H1 (cell line): Measurements from ENCODE around the gene TRNP1. TPM values are rescaled to one million over a fixed set of nuclear protein-coding genes. Genes with fewer than 3 reads are reported as not detected.

ENCODE experiments used
- BACH1 ChIP-seq: IDR thresholded peaks from 2 replicates; pipeline ENCODE4 v1.6.1; 2012; ENCODE audit warnings: low read length, improper control_type of control experiment
- BCL11A ChIP-seq, 2 experiments: IDR thresholded peaks; one replicate each; pipeline ENCODE4 v1.6.1; 2011; ENCODE audit warnings: low read depth in 2 of 2, low read length in 2 of 2, mild to moderate bottlenecking in 2 of 2
- CBX5 ChIP-seq: fragments of 300-800, 300-1000 bp; sonication (generic); IDR thresholded peaks from 2 replicates; pipeline ENCODE4 v1.7.1; 2016; ENCODE audit warnings: antibody characterized with exemption, low read length, low read depth
- CHD1 ChIP-seq: IDR thresholded peaks from 2 replicates; pipeline ENCODE4 v1.6.1; 2012; ENCODE audit warnings: low read depth, low read length, improper control_type of control experiment
- CHD2 ChIP-seq: IDR thresholded peaks from 2 replicates; pipeline ENCODE4 v1.6.1; 2012; ENCODE audit warnings: low read length, improper control_type of control experiment
- CREB1 ChIP-seq: IDR thresholded peaks from 2 replicates; pipeline ENCODE4 v1.6.1; 2012; ENCODE audit warnings: inconsistent platforms
- CTCF ChIP-seq, 3 experiments: IDR thresholded peaks; 1 replicate in 2 of 3; 2 replicates in 1 of 3; pipeline versions ENCODE4 v1.5.1 to v1.6.1; 2011; ENCODE audit warnings: low read length in 3 of 3, mild to moderate bottlenecking in 3 of 3, inconsistent platforms in 2 of 3, low read depth in 1 of 3, moderate library complexity in 1 of 3; ENCODE audit not compliant: insufficient read depth in 1 of 3; ENCODE audit errors: control extremely low read depth in 1 of 3
- E2F6 ChIP-seq: IDR thresholded peaks from 2 replicates; pipeline ENCODE4 v1.6.1; 2012; ENCODE audit warnings: inconsistent platforms
- EP300 ChIP-seq, 2 experiments: IDR thresholded peaks; 1 replicate in 1 of 2; 2 replicates in 1 of 2; pipeline ENCODE4 v1.6.1; 2011 to 2012; ENCODE audit warnings: low read depth in 2 of 2, low read length in 2 of 2, mild to moderate bottlenecking in 2 of 2, borderline replicate concordance in 1 of 2, inconsistent platforms in 1 of 2, moderate library complexity in 1 of 2
- FOSL1 ChIP-seq: IDR thresholded peaks from 2 replicates; pipeline ENCODE4 v1.6.1; 2011; ENCODE audit warnings: mild to moderate bottlenecking, low read depth, low read length, moderate library complexity; ENCODE audit not compliant: insufficient read depth
- GABPA ChIP-seq: IDR thresholded peaks from 2 replicates; pipeline ENCODE4 v1.6.1; 2011; ENCODE audit warnings: mild to moderate bottlenecking, low read length, moderate library complexity, borderline replicate concordance; ENCODE audit not compliant: insufficient read depth
- HDAC6 ChIP-seq: IDR thresholded peaks from one replicate; pipeline ENCODE4 v1.7.1; 2012; ENCODE audit warnings: low read depth, mild to moderate bottlenecking, inconsistent platforms, low read length, moderate library complexity
- JUN ChIP-seq: IDR thresholded peaks from 2 replicates; pipeline ENCODE4 v1.6.1; 2011; ENCODE audit warnings: low read depth, mild to moderate bottlenecking, improper control_type of control experiment, low read length
- NRF1 ChIP-seq: IDR thresholded peaks from 2 replicates; pipeline ENCODE4 v1.6.1; 2011; ENCODE audit warnings: mild to moderate bottlenecking, low read depth, low read length, improper control_type of control experiment
- RNF2 ChIP-seq: fragments of 200-900, 300-1000 bp; sonication (generic); IDR thresholded peaks from 2 replicates; pipeline ENCODE4 v1.7.1; 2016; ENCODE audit warnings: borderline replicate concordance, low read depth, mild to moderate bottlenecking, antibody characterized with exemption, low read length; ENCODE audit not compliant: poor library complexity, severe bottlenecking; ENCODE audit errors: missing control alignments
- SIN3A ChIP-seq, 2 experiments: IDR thresholded peaks in 1 of 2; conservative IDR thresholded peaks in 1 of 2; 2 replicates each; pipeline ENCODE4 v1.6.1; 2011 to 2012; ENCODE audit warnings: low read length in 2 of 2, improper control_type of control experiment in 1 of 2, low read depth in 1 of 2, mild to moderate bottlenecking in 1 of 2
- SIX5 ChIP-seq: IDR thresholded peaks from 2 replicates; pipeline ENCODE4 v1.6.1; 2011; ENCODE audit warnings: mild to moderate bottlenecking, low read depth, low read length
- SP4 ChIP-seq: IDR thresholded peaks from 2 replicates; pipeline ENCODE4 v1.6.1; 2012; ENCODE audit warnings: low read length, inconsistent platforms
- SRF ChIP-seq: IDR thresholded peaks from 2 replicates; pipeline ENCODE4 v1.6.1; 2011; ENCODE audit warnings: mild to moderate bottlenecking, low read depth, low read length, moderate library complexity
- TAF7 ChIP-seq: optimal IDR thresholded peaks from 2 replicates; pipeline ENCODE3; 2011; ENCODE audit warnings: low read depth, mild to moderate bottlenecking, inconsistent platforms, low read length, moderate library complexity, borderline replicate concordance
- polyA plus RNA-seq, 7 experiments: library from polyadenylated mRNA; depleted of rRNA in 3 of 7; stranded (reverse) in 5 of 7; unstranded in 2 of 7; fragments of >200 nt in 5 of 7; fragments of 200-250 nt in 2 of 7; gene quantifications; 1 replicate in 5 of 7; 2 replicates in 1 of 7; 4 replicates in 1 of 7; pipeline versions ENCODE4 v1.2.1 to v1.2.3, GENCODE V29; 2011 to 2013; ENCODE audit warnings: missing spikeins in 2 of 7, mixed read lengths in 2 of 7
- total RNA-seq: library from RNA; stranded (reverse); fragmentation: NEBNext Ultra II Directional; extraction: Animal tissue kit (Norgen Biotek cat#: 25700); gene quantifications from 2 replicates; pipeline ENCODE4 v1.2.1, GENCODE V29; 2021

Gene TRNP1
- total and polyA plus RNA-seq, 2 of the 8 experiments (the other 6 are each of a cell fraction or from before 2014, with no cell fraction given), result 51.7 to 102 TPM

GRCh38 chr1:27011058-27011764, 17.7 kb downstream of the TRNP1 start (continued):
- no peak for TF ChIP-seq GABPA
- peak; percentile 36; the same call in 1 of the 2 replicates for TF ChIP-seq SP4
- TF ChIP-seq CTCF (IDR thresholded peaks at IDR 0.05; ENCODE audit: control extremely low read depth in 1 of 3, insufficient read depth in 1 of 3, low read depth in 1 of 3, low read length in 3 of 3), result no peak
- TF ChIP-seq BCL11A (IDR thresholded peaks at IDR 0.05; ENCODE audit: low read depth in 2 of 2, low read length in 2 of 2), result no peak
- TF ChIP-seq NRF1, result no peak
- no peak for TF ChIP-seq FOSL1
- TF ChIP-seq CBX5, result no peak
- no peak for TF ChIP-seq BACH1
- no peak for TF ChIP-seq HDAC6
- no peak; a peak in 1 of 3 replicates for TF ChIP-seq EP300 (IDR thresholded peaks at IDR 0.05; ENCODE audit: borderline replicate concordance in 1 of 2, low read depth in 2 of 2, low read length in 2 of 2)
- no peak for TF ChIP-seq SRF
- no peak for TF ChIP-seq CREB1
- TF ChIP-seq CHD1, result no peak
- TF ChIP-seq TAF7, result peak; percentile 73
- peak; percentile 80 for TF ChIP-seq JUN
- TF ChIP-seq RNF2, result no peak
- TF ChIP-seq SIN3A (conservative IDR thresholded peaks at IDR 0.05 in 1 of 2, IDR thresholded peaks at IDR 0.05 in 1 of 2; ENCODE audit: low read depth in 1 of 2, low read length in 2 of 2), result peak; percentile 97
- TF ChIP-seq SIX5, result no peak
- TF ChIP-seq E2F6, result no peak
- 0 out of 2 replicates have a peak, but pooled peaks have one; percentile 35 for TF ChIP-seq CHD2
